ENCODE measurements around the gene PLA2G4E.

The PLA2G4E gene

GRCh38 chr15:41981371-41982132 lies 39.3 kb downstream of the PLA2G4E start:
- TF ChIP-seq, protein P1, sequence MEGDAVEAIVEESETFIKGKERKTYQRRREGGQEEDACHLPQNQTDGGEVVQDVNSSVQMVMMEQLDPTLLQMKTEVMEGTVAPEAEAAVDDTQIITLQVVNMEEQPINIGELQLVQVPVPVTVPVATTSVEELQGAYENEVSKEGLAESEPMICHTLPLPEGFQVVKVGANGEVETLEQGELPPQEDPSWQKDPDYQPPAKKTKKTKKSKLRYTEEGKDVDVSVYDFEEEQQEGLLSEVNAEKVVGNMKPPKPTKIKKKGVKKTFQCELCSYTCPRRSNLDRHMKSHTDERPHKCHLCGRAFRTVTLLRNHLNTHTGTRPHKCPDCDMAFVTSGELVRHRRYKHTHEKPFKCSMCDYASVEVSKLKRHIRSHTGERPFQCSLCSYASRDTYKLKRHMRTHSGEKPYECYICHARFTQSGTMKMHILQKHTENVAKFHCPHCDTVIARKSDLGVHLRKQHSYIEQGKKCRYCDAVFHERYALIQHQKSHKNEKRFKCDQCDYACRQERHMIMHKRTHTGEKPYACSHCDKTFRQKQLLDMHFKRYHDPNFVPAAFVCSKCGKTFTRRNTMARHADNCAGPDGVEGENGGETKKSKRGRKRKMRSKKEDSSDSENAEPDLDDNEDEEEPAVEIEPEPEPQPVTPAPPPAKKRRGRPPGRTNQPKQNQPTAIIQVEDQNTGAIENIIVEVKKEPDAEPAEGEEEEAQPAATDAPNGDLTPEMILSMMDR (IDR thresholded peaks at IDR 0.05; ENCODE audit: low read depth, low read length) = no peak
- H3K4me3 ChIP-seq (ENCODE audit: low read depth, low read length) = no peak overlapping the region

DNA sequence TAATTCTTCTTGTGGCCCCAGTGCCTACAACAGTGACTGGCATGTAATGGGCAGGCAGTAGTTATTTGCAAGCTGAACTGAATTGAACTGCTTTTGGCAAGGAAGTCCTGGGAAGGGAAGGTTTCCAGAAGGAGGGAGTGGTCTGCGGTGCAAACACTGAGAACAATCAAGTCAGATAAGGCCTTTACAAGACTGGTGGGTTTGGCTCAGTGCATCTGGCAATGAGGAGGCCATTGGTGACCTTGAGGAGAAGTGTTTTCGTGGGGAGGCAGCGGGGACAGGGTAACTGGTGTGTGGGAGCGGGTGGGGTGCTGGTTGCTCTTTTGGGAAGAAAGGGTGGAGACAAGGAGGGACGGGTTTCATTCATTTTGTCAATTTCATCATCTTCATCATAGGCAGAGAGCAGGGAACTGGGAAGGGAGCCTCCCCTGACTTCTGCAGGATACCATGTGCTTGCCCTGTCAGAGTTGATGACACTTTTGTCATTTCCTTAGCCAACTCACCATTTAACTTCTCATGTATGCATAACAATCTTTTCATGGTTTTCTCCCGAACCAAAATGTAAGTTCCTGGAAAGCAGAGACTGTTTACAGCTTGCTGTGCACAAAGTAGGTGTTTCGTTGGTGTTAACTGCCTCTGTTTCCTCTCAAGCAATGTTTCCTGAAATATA lies 40.1 kb downstream of the PLA2G4E start:
- TF ChIP-seq, protein P1 (IDR thresholded peaks at IDR 0.05; ENCODE audit: low read depth, low read length) = no peak
- no peak overlapping the region for H3K4me3 ChIP-seq (ENCODE audit: low read depth, low read length)

GRCh38 chr15:41979493-41980266 lies 41.2 kb downstream of the PLA2G4E start:
- no peak overlapping the region for H3K4me3 ChIP-seq (ENCODE audit: low read depth, low read length)
- TF ChIP-seq, protein P1 (IDR thresholded peaks at IDR 0.05; ENCODE audit: low read depth, low read length) = no peak

DNA sequence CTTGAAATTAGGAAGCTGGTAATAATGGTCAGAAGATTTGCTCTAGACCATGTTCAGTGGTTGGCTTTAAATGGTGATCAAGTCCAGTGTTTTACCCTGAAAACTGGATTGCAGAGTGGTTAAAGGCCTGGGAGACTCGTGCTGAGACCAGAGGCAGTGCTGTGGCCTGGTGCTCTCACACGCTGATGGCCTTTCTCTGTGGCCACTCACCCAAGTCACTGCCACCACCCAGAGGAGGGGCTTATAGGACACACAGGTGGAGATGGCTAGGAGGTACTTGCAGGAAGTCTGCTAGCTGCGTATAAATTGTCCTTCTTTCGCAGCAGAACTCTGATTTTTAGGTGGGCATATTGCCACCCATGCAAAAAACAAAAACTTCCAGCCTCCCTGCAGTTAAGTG lies 42.3 kb downstream of the PLA2G4E start:
- H3K4me3 ChIP-seq (ENCODE audit: low read depth, low read length) = no peak overlapping the region
- TF ChIP-seq, protein P1 (IDR thresholded peaks at IDR 0.05; ENCODE audit: low read depth, low read length) = no peak

GRCh38 chr15:41977757-41978383 lies 43.0 kb downstream of the PLA2G4E start:
- no peak overlapping the region for H3K4me3 ChIP-seq (ENCODE audit: low read depth, low read length)
- TF ChIP-seq, protein P1 (IDR thresholded peaks at IDR 0.05; ENCODE audit: low read depth, low read length) = no peak

- no peak overlapping the region for H3K4me3 ChIP-seq (ENCODE audit: low read depth, low read length)
- TF ChIP-seq, protein P1 (IDR thresholded peaks at IDR 0.05; ENCODE audit: low read depth, low read length) = no peak
Measured at GRCh38 chr15:41975669-41976068, 45.2 kb downstream of the PLA2G4E start.

All from WI38 (cell line).